ENCODE results near the gene SUFU. TPM values are rescaled to one million over a fixed set of nuclear protein-coding genes. Genes with fewer than 3 reads are reported as not detected.

Gene SUFU
- total and polyA plus RNA-seq, 10 donors, result 2.0 to 21.9 (median 13.0) TPM

- intact Hi-C loops (cut with DNase I; ENCODE audit: low total_unique reads), result no loop called here
- H3K9me3 ChIP-seq, result no peaks in the 10 kb centered on the region
- DNase-seq, result no peak
- H3K27me3 ChIP-seq (replicated peaks in 1 of 7), result no peaks in the 10 kb centered on the region
- peaks cover 62 to 82% (median 68%) of the 10 kb centered on the region in 6 donors for H3K4me1 ChIP-seq
- peaks cover 0 to 37% (median 0%) of the 10 kb centered on the region in 6 donors for H3K36me3 ChIP-seq
- H3K27ac ChIP-seq, result peak overlapping the region in 7 of 8 donors; percentile 97 to 100 (median 99)
- 47 to 67% (median 56%) methylated on average over 5 to 7 of the region's 7 CpGs for WGBS, 5 donors
- TF ChIP-seq POLR2AphosphoS5 (IDR thresholded peaks at IDR 0.05) (no peak), POLR2A (IDR thresholded peaks at IDR 0.05) (no peak)
- TF ChIP-seq, protein P1, sequence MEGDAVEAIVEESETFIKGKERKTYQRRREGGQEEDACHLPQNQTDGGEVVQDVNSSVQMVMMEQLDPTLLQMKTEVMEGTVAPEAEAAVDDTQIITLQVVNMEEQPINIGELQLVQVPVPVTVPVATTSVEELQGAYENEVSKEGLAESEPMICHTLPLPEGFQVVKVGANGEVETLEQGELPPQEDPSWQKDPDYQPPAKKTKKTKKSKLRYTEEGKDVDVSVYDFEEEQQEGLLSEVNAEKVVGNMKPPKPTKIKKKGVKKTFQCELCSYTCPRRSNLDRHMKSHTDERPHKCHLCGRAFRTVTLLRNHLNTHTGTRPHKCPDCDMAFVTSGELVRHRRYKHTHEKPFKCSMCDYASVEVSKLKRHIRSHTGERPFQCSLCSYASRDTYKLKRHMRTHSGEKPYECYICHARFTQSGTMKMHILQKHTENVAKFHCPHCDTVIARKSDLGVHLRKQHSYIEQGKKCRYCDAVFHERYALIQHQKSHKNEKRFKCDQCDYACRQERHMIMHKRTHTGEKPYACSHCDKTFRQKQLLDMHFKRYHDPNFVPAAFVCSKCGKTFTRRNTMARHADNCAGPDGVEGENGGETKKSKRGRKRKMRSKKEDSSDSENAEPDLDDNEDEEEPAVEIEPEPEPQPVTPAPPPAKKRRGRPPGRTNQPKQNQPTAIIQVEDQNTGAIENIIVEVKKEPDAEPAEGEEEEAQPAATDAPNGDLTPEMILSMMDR (IDR thresholded peaks at IDR 0.05 in 8 of 11, conservative IDR thresholded peaks at IDR 0.05 in 3 of 11), result no peak
- H3K4me3 ChIP-seq, result peak overlapping the region; percentile 72 to 98 (median 90)
Measured at GRCh38 chr10:102647443-102648268, 143.9 kb downstream of the SUFU start.

DNA sequence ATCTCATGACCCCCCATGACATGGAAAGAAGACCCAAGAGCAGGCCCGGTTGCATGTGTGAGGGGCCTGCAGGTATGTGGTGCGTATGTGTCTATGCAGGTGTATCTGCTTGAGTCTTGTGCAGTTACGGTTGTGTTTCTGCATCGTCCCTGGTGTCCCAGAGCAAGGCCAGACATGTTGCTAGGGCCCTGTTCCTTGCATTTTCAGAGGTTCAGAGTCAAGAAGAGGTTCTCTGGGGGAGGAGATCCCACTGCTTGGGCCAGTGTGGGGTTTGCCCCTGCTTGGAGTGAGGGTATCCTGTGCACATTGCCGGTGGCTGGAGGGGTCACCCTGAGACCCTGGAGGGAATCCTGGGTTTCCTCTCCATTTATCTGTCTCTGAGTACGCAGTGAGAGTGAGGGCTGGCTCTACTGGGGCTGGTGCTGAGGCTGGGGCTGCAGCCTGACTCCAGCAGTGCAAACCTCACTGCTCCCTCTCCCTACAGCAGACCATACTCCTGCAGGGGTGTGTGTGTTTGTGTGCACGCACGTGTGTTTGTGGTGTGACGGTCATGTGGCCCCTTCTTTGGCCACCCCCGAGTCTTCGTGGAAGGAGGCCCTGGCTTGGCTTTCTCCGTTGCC is 144.6 kb downstream of the SUFU start:
- TF ChIP-seq, protein P1 (IDR thresholded peaks at IDR 0.05 in 8 of 11, conservative IDR thresholded peaks at IDR 0.05 in 3 of 11), result no peak
- H3K9me3 ChIP-seq, result no peaks in the 10 kb centered on the region
- H3K4me1 ChIP-seq, result peaks cover 66 to 89% (median 76%) of the 10 kb centered on the region in 6 donors
- peak overlapping the region in 7 of 8 donors; percentile 58 to 100 (median 99) for H3K27ac ChIP-seq
- WGBS, 5 donors, result 41 to 66% (median 45%) methylated on average over 4 to 12 of the region's 12 CpGs
- H3K4me3 ChIP-seq, result peak overlapping the region in 7 of 8 donors; percentile 9 to 98 (median 88)
- peaks cover 0 to 44% (median 4%) of the 10 kb centered on the region in 6 donors for H3K36me3 ChIP-seq
- H3K27me3 ChIP-seq (replicated peaks in 1 of 7), result no peaks in the 10 kb centered on the region
- intact Hi-C loops (cut with DNase I; ENCODE audit: low total_unique reads), result no loop called here
- no peak for DNase-seq

DNA sequence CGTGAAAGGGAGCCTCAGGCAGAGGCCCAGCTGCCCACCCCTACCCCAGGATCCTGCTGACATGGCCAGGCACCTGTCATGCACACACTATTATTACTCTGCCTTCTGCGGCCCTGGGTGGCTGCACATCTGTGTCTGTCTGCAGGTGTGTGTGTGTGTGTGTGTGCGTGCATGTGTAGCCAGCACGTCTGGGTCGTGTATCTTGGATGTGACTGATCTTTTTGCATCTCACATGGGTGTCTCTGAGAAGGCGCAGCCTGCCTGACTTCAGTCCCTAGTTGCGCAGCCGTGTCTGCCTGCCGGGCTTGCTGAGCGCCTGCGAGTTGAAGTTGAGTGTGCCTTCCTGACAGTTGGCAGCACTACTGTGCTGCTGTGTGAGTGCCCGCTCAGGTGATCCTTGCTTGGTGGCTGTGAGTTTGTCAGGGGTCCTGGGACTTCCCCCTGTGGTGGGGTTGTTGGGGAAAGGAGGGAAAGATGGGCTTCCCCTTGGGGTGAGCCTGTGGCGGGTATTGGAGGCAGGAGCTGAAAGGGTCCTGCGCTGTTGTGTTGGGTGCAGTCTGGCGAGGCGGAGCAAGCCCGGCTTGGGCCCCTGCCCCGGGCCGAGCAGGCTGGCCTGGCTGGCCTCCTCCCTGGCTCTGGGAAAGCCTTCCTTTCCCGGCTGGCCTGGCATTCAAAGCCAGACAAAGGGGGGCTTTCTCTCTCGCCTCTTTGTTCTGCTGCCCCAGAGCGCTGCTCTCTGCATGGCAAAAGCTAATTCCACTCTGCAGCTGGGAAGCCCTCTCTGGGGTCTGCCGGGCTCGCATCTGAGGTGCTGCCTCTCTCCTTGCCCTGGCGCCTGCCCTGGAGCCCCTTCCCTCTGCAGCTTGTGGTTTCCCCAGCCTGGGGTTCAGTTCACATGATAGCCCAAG is 145.4 kb downstream of the SUFU start:
- intact Hi-C loops (cut with DNase I; ENCODE audit: low total_unique reads), result no loop called here
- H3K36me3 ChIP-seq, result peaks cover 0 to 52% (median 7%) of the 10 kb centered on the region in 6 donors
- WGBS, 5 donors, result 23 to 30% (median 25%) methylated on average over 19 to 25 of the region's 25 CpGs
- peak; percentile 85 for DNase-seq
- peak overlapping the region in 6 of 8 donors; percentile 17 to 98 (median 90) for H3K4me3 ChIP-seq
- H3K27me3 ChIP-seq (replicated peaks in 1 of 7), result no peaks in the 10 kb centered on the region
- H3K27ac ChIP-seq, result peak overlapping the region; percentile 42 to 100 (median 98)
- TF ChIP-seq, protein P1 (IDR thresholded peaks at IDR 0.05 in 8 of 11, conservative IDR thresholded peaks at IDR 0.05 in 3 of 11), result no peak
- peak; percentile 23 to 52 (median 36) for TF ChIP-seq POLR2AphosphoS5 (IDR thresholded peaks at IDR 0.05)
- no peaks in the 10 kb centered on the region for H3K9me3 ChIP-seq
- peaks cover 66 to 97% (median 82%) of the 10 kb centered on the region in 6 donors for H3K4me1 ChIP-seq

All from spleen (tissue), 11 donors.